ENCODE measurements around the gene LRPAP1. TPM values are rescaled to one million over a fixed set of nuclear protein-coding genes. Genes with fewer than 3 reads are reported as not detected.

Gene LRPAP1
- polyA plus RNA-seq, 1 donor from 2014 or later, result 91.1 TPM

GRCh38 chr4:3520796-3521600 lies 11.2 kb downstream of the LRPAP1 start:
- no peak overlapping the region for H3K9ac ChIP-seq (ENCODE audit: low read length)
- no peak overlapping the region for H3K4me2 ChIP-seq (ENCODE audit: low read length)
- no peak overlapping the region for H3K27ac ChIP-seq (ENCODE audit: low read length)
- H3K9me3 ChIP-seq (ENCODE audit: low read length), result no peaks in the 10 kb centered on the region
- TF ChIP-seq TAF1 (IDR thresholded peaks at IDR 0.05; ENCODE audit: low read depth) (no peak), MXI1 (conservative IDR thresholded peaks at IDR 0.05; ENCODE audit: poor library complexity, severe bottlenecking) (no peak), POLR2AphosphoS5 (IDR thresholded peaks at IDR 0.05) (no peak), CTCF (IDR thresholded peaks at IDR 0.05; ENCODE audit: poor library complexity, severe bottlenecking) (no peak)
- TF ChIP-seq, protein P1, sequence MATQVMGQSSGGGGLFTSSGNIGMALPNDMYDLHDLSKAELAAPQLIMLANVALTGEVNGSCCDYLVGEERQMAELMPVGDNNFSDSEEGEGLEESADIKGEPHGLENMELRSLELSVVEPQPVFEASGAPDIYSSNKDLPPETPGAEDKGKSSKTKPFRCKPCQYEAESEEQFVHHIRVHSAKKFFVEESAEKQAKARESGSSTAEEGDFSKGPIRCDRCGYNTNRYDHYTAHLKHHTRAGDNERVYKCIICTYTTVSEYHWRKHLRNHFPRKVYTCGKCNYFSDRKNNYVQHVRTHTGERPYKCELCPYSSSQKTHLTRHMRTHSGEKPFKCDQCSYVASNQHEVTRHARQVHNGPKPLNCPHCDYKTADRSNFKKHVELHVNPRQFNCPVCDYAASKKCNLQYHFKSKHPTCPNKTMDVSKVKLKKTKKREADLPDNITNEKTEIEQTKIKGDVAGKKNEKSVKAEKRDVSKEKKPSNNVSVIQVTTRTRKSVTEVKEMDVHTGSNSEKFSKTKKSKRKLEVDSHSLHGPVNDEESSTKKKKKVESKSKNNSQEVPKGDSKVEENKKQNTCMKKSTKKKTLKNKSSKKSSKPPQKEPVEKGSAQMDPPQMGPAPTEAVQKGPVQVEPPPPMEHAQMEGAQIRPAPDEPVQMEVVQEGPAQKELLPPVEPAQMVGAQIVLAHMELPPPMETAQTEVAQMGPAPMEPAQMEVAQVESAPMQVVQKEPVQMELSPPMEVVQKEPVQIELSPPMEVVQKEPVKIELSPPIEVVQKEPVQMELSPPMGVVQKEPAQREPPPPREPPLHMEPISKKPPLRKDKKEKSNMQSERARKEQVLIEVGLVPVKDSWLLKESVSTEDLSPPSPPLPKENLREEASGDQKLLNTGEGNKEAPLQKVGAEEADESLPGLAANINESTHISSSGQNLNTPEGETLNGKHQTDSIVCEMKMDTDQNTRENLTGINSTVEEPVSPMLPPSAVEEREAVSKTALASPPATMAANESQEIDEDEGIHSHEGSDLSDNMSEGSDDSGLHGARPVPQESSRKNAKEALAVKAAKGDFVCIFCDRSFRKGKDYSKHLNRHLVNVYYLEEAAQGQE (IDR thresholded peaks at IDR 0.05; ENCODE audit: borderline replicate concordance), result no peak
- H3K9me2 ChIP-seq (ENCODE audit: insufficient read depth, low read length), result no peaks in the 10 kb centered on the region
- H3F3A ChIP-seq (ENCODE audit: insufficient read depth, low read length, poor library complexity, severe bottlenecking), result no peaks in the 10 kb centered on the region
- no peaks in the 10 kb centered on the region for H3K27me3 ChIP-seq (ENCODE audit: insufficient read depth, low read depth, low read length)
- no peaks in the 10 kb centered on the region for H4K20me1 ChIP-seq (ENCODE audit: insufficient read depth)
- H3K36me3 ChIP-seq (ENCODE audit: insufficient read depth, low read length), result no peaks in the 10 kb centered on the region
- no peak overlapping the region for H3K4me3 ChIP-seq (ENCODE audit: low read length)
- H2AFZ ChIP-seq (ENCODE audit: low read depth, low read length), result no peak overlapping the region
- H3K79me2 ChIP-seq (replicated peaks; ENCODE audit: insufficient read depth, low read length), result no peaks in the 10 kb centered on the region

GRCh38 chr4:3520276-3520675 lies 11.9 kb downstream of the LRPAP1 start:
- no peak for TF ChIP-seq SMC3 (conservative IDR thresholded peaks at IDR 0.05; ENCODE audit: poor library complexity)
- TF ChIP-seq EZH2 (IDR thresholded peaks at IDR 0.05; ENCODE audit: borderline replicate concordance, insufficient read depth, low read length, poor library complexity, severe bottlenecking), result no peak
- TF ChIP-seq EP300 (conservative IDR thresholded peaks at IDR 0.05; ENCODE audit: poor library complexity, severe bottlenecking), result no peak
- TF ChIP-seq TAF1 (IDR thresholded peaks at IDR 0.05; ENCODE audit: low read depth), result no peak
- TF ChIP-seq MXI1 (conservative IDR thresholded peaks at IDR 0.05; ENCODE audit: poor library complexity, severe bottlenecking), result no peak
- no peak for TF ChIP-seq RAD21 (conservative IDR thresholded peaks at IDR 0.05)
- TF ChIP-seq CTCF (IDR thresholded peaks at IDR 0.05; ENCODE audit: poor library complexity, severe bottlenecking), result no peak
- TF ChIP-seq POLR2AphosphoS5 (IDR thresholded peaks at IDR 0.05), result no peak
- TF ChIP-seq, protein P1 (IDR thresholded peaks at IDR 0.05; ENCODE audit: borderline replicate concordance), result no peak
- Histone ChIP-seq H3K27ac (ENCODE audit: low read length) (no peak overlapping the region), H4K20me1 (ENCODE audit: insufficient read depth) (no peaks in the 10 kb centered on the region), H3F3A (ENCODE audit: insufficient read depth, low read length, poor library complexity, severe bottlenecking) (no peaks in the 10 kb centered on the region), H2AFZ (ENCODE audit: low read depth, low read length) (no peak overlapping the region), H3K9me3 (ENCODE audit: low read length) (no peaks in the 10 kb centered on the region), H3K79me2 (replicated peaks; ENCODE audit: insufficient read depth, low read length) (no peaks in the 10 kb centered on the region), H3K9ac (ENCODE audit: low read length) (no peak overlapping the region), H3K27me3 (ENCODE audit: insufficient read depth, low read depth, low read length) (no peaks in the 10 kb centered on the region), H3K36me3 (ENCODE audit: insufficient read depth, low read length) (no peaks in the 10 kb centered on the region), H3K4me2 (ENCODE audit: low read length) (no peak overlapping the region), H3K9me2 (ENCODE audit: insufficient read depth, low read length) (no peaks in the 10 kb centered on the region), H3K4me3 (ENCODE audit: low read length) (no peak overlapping the region)
